HuH-7 (cell line): ENCODE data around the gene EFCAB10.

Source experiments
- DNase-seq: peaks from one replicate; pipeline ENCODE4 v3.0.0; 2011; ENCODE audit warnings: low spot score

EFCAB10 gene

GRCh38 chr7:105581066-105581811 is at the start of gene EFCAB10:
Gene EFCAB10 (minus strand): TSS chr7:105581493. CDS start chr7:105581463, 30 bp downstream.
- peak; percentile 76 for DNase-seq

- DNase-seq: no peak
These were observed 44.7 kb upstream of the EFCAB10 start for GRCh38 chr7:105625986-105626385.

- DNase-seq: no peak
These were observed 42.6 kb upstream of the EFCAB10 start for GRCh38 chr7:105623906-105624305.

- DNase-seq: no peak
These were observed 42.1 kb upstream of the EFCAB10 start for GRCh38 chr7:105623378-105623777.

- DNase-seq: no peak
These were observed 40.9 kb upstream of the EFCAB10 start for GRCh38 chr7:105622106-105622731.

- no peak for DNase-seq
These were observed 40.3 kb upstream of the EFCAB10 start for GRCh38 chr7:105621617-105622016.

- no peak for DNase-seq
These were observed 39.9 kb upstream of the EFCAB10 start for GRCh38 chr7:105621176-105621575.

- no peak for DNase-seq
These were observed 38.3 kb upstream of the EFCAB10 start for GRCh38 chr7:105619590-105619989.

- DNase-seq: no peak
These were observed 36.7 kb upstream of the EFCAB10 start for GRCh38 chr7:105618016-105618296.

- no peak for DNase-seq
These were observed 36.2 kb upstream of the EFCAB10 start for GRCh38 chr7:105617280-105618015.

- DNase-seq: no peak
These were observed 33.1 kb upstream of the EFCAB10 start for GRCh38 chr7:105614341-105614840.

- DNase-seq: no peak
These were observed 32.5 kb upstream of the EFCAB10 start for GRCh38 chr7:105613611-105614330.

- no peak for DNase-seq
These were observed 31.5 kb upstream of the EFCAB10 start for GRCh38 chr7:105612806-105613205.

- no peak for DNase-seq
These were observed 30.8 kb upstream of the EFCAB10 start for GRCh38 chr7:105611856-105612775.

GRCh38 chr7:105610165-105610930 is 29.1 kb upstream of the EFCAB10 start:
- DNase-seq: no peak

GRCh38 chr7:105602325-105603305 is 21.3 kb upstream of the EFCAB10 start:
- no peak for DNase-seq

GRCh38 chr7:105600720-105601550 is 19.6 kb upstream of the EFCAB10 start:
- no peak for DNase-seq

GRCh38 chr7:105599551-105599950 is 18.3 kb upstream of the EFCAB10 start:
- no peak for DNase-seq
